Liver (tissue), 3 donors: ENCODE results near the gene MARCHF10.

Experiments used
- CTCF ChIP-seq: fragments of 150-350 bp; IDR thresholded peaks from 2 replicates; pipeline ENCODE4 v1.5.1; 2017; ENCODE audit warnings: improper control_type of control experiment, low read depth, low read length; ENCODE audit not compliant: missing input control
- EGR1 ChIP-seq, 2 donors: IDR thresholded peaks; 2 replicates each; pipeline ENCODE4 v1.6.1; 2016 to 2018; ENCODE audit warnings: antibody characterized with exemption in 2 of 2, low read depth in 2 of 2
- FOXA2 ChIP-seq: IDR thresholded peaks from 2 replicates; pipeline ENCODE4 v1.6.1; 2016; ENCODE audit warnings: antibody characterized with exemption
- GABPA ChIP-seq, 2 donors: IDR thresholded peaks in 1 of 2; conservative IDR thresholded peaks in 1 of 2; 2 replicates each; pipeline ENCODE4 v1.6.1; 2016; ENCODE audit warnings: antibody characterized with exemption in 2 of 2, mild to moderate bottlenecking in 1 of 2, moderate library complexity in 1 of 2
- JUND ChIP-seq, 2 donors: IDR thresholded peaks; 2 replicates each; pipeline ENCODE4 v1.6.1; 2016; ENCODE audit warnings: antibody characterized with exemption in 2 of 2
- NR2F2 ChIP-seq: IDR thresholded peaks from 2 replicates; pipeline ENCODE4 v1.6.1; 2016; ENCODE audit warnings: antibody characterized with exemption
- SP1 ChIP-seq: IDR thresholded peaks from 2 replicates; pipeline ENCODE4 v1.6.1; 2018; ENCODE audit warnings: antibody characterized with exemption, mild to moderate bottlenecking
- TAF1 ChIP-seq: conservative IDR thresholded peaks from 2 replicates; pipeline ENCODE4 v1.6.1; 2016; ENCODE audit warnings: antibody characterized with exemption, mild to moderate bottlenecking
- donor health status: healthy.
- donor health status: healthy.

- no peak for TF ChIP-seq NR2F2
- TF ChIP-seq CTCF, result no peak
- no peak for TF ChIP-seq EGR1 (IDR thresholded peaks at IDR 0.05; ENCODE audit: low read depth in 2 of 2)
- no peak for TF ChIP-seq FOXA2
- TF ChIP-seq TAF1, result no peak
- TF ChIP-seq JUND (IDR thresholded peaks at IDR 0.05), result no peak
- no peak for TF ChIP-seq SP1
- no peak for TF ChIP-seq GABPA (IDR thresholded peaks at IDR 0.05 in 1 of 2, conservative IDR thresholded peaks at IDR 0.05 in 1 of 2)
Observed at GRCh38 chr17:62666061-62666800, 141.9 kb downstream of the MARCHF10 start.
